WTC11 (cell line): ENCODE results near the gene FAM124A. TPM values are rescaled to one million over a fixed set of nuclear protein-coding genes. Genes with fewer than 3 reads are reported as not detected.

ENCODE experiments used
- ATAC-seq: fragments of 200-7000 bp; cut with Tn5 transposase; 2 replicates; pipeline ENCODE4 v1.10.0; 2021; ENCODE audit warnings: mild to moderate bottlenecking, moderate library complexity
- CTCF ChIA-PET: fragments of 300-600 bp; sonication (Branson Sonifier 250); formaldehyde crosslinking; loops from one replicate; lab custom pipeline; 2021; ENCODE audit warnings: antibody characterized with exemption; lab: Charles Lee
- POLR2A ChIA-PET: fragments of 350-600 bp; sonication (Branson Sonifier 250); formaldehyde crosslinking; loops from one replicate; lab custom pipeline; 2021; ENCODE audit warnings: antibody characterized with exemption; lab: Charles Lee
- DNase-seq: peaks from one replicate; pipeline ENCODE4 v3.0.0; 2021; ENCODE audit warnings: low spot score
- H3K27ac Mint-ChIP-seq: 2 replicates; pipeline ENCODE4 v1.8.0; 2021; ENCODE audit warnings: mixed read lengths
- H3K27me3 Mint-ChIP-seq: 2 replicates; pipeline ENCODE4 v1.8.0; 2021; ENCODE audit warnings: low read depth, mild to moderate bottlenecking, moderate library complexity, mixed read lengths
- H3K36me3 Mint-ChIP-seq: 2 replicates; pipeline ENCODE4 v1.8.0; 2021; ENCODE audit warnings: mixed read lengths
- H3K4me1 Mint-ChIP-seq: 2 replicates; pipeline ENCODE4 v1.8.0; 2022; ENCODE audit warnings: mixed read lengths
- H3K4me3 Mint-ChIP-seq: 2 replicates; pipeline ENCODE4 v1.8.0; 2021; ENCODE audit warnings: mild to moderate bottlenecking, moderate library complexity, mixed read lengths
- H3K9me3 Mint-ChIP-seq: 2 replicates; pipeline ENCODE4 v1.8.0; 2021; ENCODE audit warnings: mixed read lengths
- ATF1 ChIP-seq: sonication (generic); formaldehyde crosslinking; IDR thresholded peaks from 2 replicates; pipeline ENCODE4 v1.8.1; 2023; ENCODE audit warnings: mild to moderate bottlenecking, moderate library complexity, missing genetic modification reagents
- GABPB1 ChIP-seq: sonication (generic); formaldehyde crosslinking; IDR thresholded peaks from 2 replicates; pipeline ENCODE4 v1.8.1; 2023; ENCODE audit warnings: mild to moderate bottlenecking, missing genetic modification reagents
- IRF2 ChIP-seq: sonication (generic); formaldehyde crosslinking; IDR thresholded peaks from 2 replicates; pipeline ENCODE4 v1.8.0; 2022; ENCODE audit warnings: low read depth, missing genetic modification reagents, borderline replicate concordance
- JUN ChIP-seq: sonication (generic); formaldehyde crosslinking; IDR thresholded peaks from 2 replicates; pipeline ENCODE4 v1.8.0; 2023; ENCODE audit warnings: mild to moderate bottlenecking, missing genetic modification reagents
- MLX ChIP-seq: sonication (generic); formaldehyde crosslinking; IDR thresholded peaks from 2 replicates; pipeline ENCODE4 v1.8.1; 2023; ENCODE audit warnings: mild to moderate bottlenecking, missing genetic modification reagents, moderate library complexity
- PRDM15 ChIP-seq: sonication (generic); formaldehyde crosslinking; IDR thresholded peaks from 2 replicates; pipeline ENCODE4 v1.8.0; 2022; ENCODE audit warnings: missing genetic modification reagents
- RORB ChIP-seq: fragments of 250-450 bp; sonication (Bioruptor Pico); IDR thresholded peaks from 2 replicates; pipeline ENCODE4 v1.9.0; 2021; ENCODE audit warnings: mild to moderate bottlenecking
- SMAD3 ChIP-seq: sonication (generic); formaldehyde crosslinking; IDR thresholded peaks from 2 replicates; pipeline ENCODE4 v1.8.0; 2022; ENCODE audit warnings: missing genetic modification reagents, mild to moderate bottlenecking, borderline replicate concordance
- SOX15 ChIP-seq: fragments of 250-450 bp; sonication (Bioruptor Pico); IDR thresholded peaks from 2 replicates; pipeline ENCODE4 v1.9.0; 2021; ENCODE audit warnings: mild to moderate bottlenecking
- USF1 ChIP-seq: sonication (generic); formaldehyde crosslinking; IDR thresholded peaks from 2 replicates; pipeline ENCODE4 v1.8.0; 2022; ENCODE audit warnings: mild to moderate bottlenecking, missing genetic modification reagents
- USF2 ChIP-seq: sonication (generic); formaldehyde crosslinking; IDR thresholded peaks from 2 replicates; pipeline ENCODE4 v1.8.1; 2023; ENCODE audit warnings: mild to moderate bottlenecking, missing genetic modification reagents, moderate library complexity
- ZNF232 ChIP-seq: sonication (generic); formaldehyde crosslinking; IDR thresholded peaks from 2 replicates; pipeline ENCODE4 v1.8.0; 2022; ENCODE audit warnings: mild to moderate bottlenecking, missing genetic modification reagents
- total RNA-seq: library from RNA; stranded (reverse); gene quantifications from 3 replicates; pipeline ENCODE4 v1.2.3, GENCODE V29; 2021
- TF ChIP-seq, protein P1 (sequence below): sonication (generic); formaldehyde crosslinking; IDR thresholded peaks from 2 replicates; pipeline ENCODE4 v1.8.1; 2022; ENCODE audit warnings: missing genetic modification reagents, borderline replicate concordance
- TF ChIP-seq, protein P2 (sequence below): fragments of 250-450 bp; sonication (Bioruptor Pico); IDR thresholded peaks from 2 replicates; pipeline ENCODE4 v1.9.0; 2021; ENCODE audit warnings: mild to moderate bottlenecking

FAM124A gene
- total RNA-seq, 1 experiment from 2014 or later = 45.8 TPM

GRCh38 chr13:51292000-51292565 is 69.9 kb downstream of the FAM124A start (continued):
- TF ChIP-seq, protein P1, sequence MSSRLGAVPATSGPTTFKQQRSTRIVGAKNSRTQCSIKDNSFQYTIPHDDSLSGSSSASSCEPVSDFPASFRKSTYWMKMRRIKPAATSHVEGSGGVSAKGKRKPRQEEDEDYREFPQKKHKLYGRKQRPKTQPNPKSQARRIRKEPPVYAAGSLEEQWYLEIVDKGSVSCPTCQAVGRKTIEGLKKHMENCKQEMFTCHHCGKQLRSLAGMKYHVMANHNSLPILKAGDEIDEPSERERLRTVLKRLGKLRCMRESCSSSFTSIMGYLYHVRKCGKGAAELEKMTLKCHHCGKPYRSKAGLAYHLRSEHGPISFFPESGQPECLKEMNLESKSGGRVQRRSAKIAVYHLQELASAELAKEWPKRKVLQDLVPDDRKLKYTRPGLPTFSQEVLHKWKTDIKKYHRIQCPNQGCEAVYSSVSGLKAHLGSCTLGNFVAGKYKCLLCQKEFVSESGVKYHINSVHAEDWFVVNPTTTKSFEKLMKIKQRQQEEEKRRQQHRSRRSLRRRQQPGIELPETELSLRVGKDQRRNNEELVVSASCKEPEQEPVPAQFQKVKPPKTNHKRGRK (CRISPR knock-in tag) = no peak

GRCh38 chr13:51297556-51297955 is 75.4 kb downstream of the FAM124A start:
- peaks cover 62% of the 10 kb centered on the region for H3K4me1 Mint-ChIP-seq
- DNase-seq = no peak
- ChIA-PET POLR2A (no interaction called here), CTCF (interaction anchor here (1.1 to 3.7 kb wide), 4 partner anchors 11 to 500 kb away, joined by 3 to 44 read pairs (median 4); no protein-coding TSS in a partner anchor)
- H3K27ac Mint-ChIP-seq = no peak overlapping the region
- H3K4me3 Mint-ChIP-seq = no peak overlapping the region
- ATAC-seq = peak; percentile 43
- peaks cover 4% of the 10 kb centered on the region; the same call in 1 of the 2 replicates for H3K9me3 Mint-ChIP-seq
- TF ChIP-seq PRDM15 (CRISPR knock-in tag) = no peak
- no peak for TF ChIP-seq GABPB1
- no peak for TF ChIP-seq MLX (CRISPR knock-in tag)
- TF ChIP-seq ATF1 = no peak
- no peak for TF ChIP-seq SMAD3 (CRISPR knock-in tag)
- no peak for TF ChIP-seq JUN (CRISPR knock-in tag)
- no peak for TF ChIP-seq SOX15 (CRISPR knock-in tag)
- TF ChIP-seq, protein P2, sequence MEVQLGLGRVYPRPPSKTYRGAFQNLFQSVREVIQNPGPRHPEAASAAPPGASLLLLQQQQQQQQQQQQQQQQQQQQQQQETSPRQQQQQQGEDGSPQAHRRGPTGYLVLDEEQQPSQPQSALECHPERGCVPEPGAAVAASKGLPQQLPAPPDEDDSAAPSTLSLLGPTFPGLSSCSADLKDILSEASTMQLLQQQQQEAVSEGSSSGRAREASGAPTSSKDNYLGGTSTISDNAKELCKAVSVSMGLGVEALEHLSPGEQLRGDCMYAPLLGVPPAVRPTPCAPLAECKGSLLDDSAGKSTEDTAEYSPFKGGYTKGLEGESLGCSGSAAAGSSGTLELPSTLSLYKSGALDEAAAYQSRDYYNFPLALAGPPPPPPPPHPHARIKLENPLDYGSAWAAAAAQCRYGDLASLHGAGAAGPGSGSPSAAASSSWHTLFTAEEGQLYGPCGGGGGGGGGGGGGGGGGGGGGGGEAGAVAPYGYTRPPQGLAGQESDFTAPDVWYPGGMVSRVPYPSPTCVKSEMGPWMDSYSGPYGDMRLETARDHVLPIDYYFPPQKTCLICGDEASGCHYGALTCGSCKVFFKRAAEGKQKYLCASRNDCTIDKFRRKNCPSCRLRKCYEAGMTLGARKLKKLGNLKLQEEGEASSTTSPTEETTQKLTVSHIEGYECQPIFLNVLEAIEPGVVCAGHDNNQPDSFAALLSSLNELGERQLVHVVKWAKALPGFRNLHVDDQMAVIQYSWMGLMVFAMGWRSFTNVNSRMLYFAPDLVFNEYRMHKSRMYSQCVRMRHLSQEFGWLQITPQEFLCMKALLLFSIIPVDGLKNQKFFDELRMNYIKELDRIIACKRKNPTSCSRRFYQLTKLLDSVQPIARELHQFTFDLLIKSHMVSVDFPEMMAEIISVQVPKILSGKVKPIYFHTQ (CRISPR knock-in tag) = no peak
- no peak for TF ChIP-seq ZNF232 (CRISPR knock-in tag)
- TF ChIP-seq IRF2 = no peak
- no peaks in the 10 kb centered on the region for H3K36me3 Mint-ChIP-seq
- H3K27me3 Mint-ChIP-seq = peaks cover 8% of the 10 kb centered on the region

DNA sequence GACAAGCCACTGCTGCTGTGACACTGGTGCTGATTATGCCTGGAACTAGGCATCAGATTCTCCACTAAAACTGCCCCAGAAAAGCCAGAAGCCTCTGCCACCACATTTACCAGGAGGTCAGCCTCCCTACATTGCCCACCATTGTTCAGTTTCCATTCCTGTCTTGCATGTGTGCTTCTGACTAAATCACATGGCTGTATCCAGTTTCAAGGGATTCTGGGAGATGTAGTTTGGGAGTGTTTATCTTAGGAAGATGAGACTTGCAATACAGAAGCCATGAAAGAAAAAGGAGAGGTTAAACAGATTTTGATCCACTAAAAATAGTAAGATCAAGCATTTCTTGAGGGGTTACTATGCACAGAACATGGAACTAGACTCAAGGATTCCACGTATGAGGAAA is 76.6 kb downstream of the FAM124A start:
- Mint-ChIP-seq H3K4me3 (no peak overlapping the region), H3K9me3 (peaks cover 4% of the 10 kb centered on the region; the same call in 1 of the 2 replicates), H3K27me3 (peaks cover 7% of the 10 kb centered on the region), H3K27ac (no peak overlapping the region), H3K36me3 (no peaks in the 10 kb centered on the region), H3K4me1 (peaks cover 65% of the 10 kb centered on the region)
- ChIA-PET CTCF (interaction anchor here (2.0 to 3.7 kb wide), 2 partner anchors 12 to 499 kb away, joined by 5 to 44 read pairs; no protein-coding TSS in a partner anchor), POLR2A (no interaction called here)
- ATAC-seq = no peak
- no peak for DNase-seq
- TF ChIP-seq USF1 (CRISPR knock-in tag) (peak; percentile 87), RORB (no peak), USF2 (peak; percentile 85)
